HG02623 (cell line): ENCODE measurements around the gene MRPL42.
"Not testable (repeated sequence)": the region's sequence is repeated elsewhere in the genome, so short reads cannot be mapped to it uniquely, and the experiment has no call there.

Source experiments
- ATAC-seq: cut with Tn5 transposase; IDR thresholded peaks from one replicate; pipeline ENCODE4 v1.9.1; 2021; ENCODE audit warnings: moderate library complexity; ENCODE audit not compliant: unreplicated experiment

Gene MRPL42

DNA sequence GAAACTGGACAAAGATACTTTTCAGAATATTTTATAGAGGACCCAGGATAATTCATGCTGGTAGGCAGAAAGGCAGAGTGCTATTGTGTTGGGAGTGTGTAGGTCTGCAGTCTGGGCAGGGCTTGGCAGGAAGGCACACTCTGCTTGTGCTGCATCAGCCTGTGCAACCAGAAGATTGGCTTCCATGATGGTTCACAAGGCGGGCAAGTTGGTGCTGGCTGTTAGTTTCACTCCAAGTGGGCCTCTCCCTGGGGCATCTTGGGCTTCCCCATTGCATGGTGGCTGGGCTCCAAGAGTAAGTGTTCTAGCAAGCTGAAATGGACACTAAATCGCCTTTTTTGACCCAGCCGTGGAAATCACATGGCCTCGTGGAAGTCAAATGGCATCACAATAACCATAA lies 23.7 kb upstream of the MRPL42 start:
- ATAC-seq, result no peak

DNA sequence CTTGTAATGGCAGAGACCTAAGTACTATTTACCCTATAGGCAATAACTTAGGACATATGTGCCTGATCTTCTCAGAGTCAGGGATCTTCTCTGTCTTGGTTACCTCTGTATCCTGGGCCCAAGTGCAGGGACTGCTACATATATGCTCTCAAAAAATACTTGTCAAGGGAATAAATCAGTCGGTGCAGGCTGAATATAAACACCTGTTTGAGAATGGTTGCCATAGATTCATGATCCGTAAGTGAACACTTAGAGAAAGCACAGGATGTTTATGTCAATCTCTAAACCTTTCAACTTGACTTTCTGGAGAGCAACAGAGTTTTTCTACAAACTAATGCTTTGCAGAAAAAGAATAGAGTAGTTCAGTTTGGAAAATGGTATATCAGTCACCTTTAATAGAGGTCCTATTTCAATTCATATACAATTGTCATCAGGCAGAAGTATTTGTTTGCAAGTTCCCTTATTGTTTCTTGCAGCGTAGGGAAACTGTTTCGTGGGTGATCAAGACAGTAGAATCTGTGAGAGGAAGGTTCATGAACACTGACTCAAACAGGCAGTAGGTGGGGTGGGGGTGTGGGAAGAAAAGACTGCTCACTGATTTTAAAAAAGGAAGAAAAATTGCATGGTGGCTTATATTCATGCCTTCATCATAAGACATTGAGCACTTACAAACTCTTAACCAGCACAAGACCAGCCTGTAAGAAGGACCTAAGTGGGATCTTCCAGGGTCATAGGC lies 19.6 kb upstream of the MRPL42 start:
- ATAC-seq, result no peak

DNA sequence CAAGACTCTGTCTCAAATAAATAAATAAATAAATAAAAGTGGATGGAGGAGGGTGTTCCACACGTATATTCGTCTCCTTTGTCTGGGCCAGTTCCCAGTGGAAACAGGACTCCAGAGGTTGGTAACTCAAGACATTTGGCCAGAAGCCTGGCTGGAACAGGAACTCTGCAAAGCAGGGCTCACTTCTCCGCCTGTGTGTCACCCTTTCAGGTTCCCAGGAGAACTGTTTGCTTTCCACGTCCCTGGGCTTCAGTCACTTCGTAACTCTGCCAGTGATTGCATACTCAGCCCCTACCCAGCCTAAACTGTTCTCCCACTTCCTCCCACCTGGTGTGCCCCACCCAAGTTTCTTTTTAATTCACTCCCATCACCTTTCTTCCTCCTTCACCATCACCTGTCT lies 18.5 kb upstream of the MRPL42 start:
- no peak for ATAC-seq

DNA sequence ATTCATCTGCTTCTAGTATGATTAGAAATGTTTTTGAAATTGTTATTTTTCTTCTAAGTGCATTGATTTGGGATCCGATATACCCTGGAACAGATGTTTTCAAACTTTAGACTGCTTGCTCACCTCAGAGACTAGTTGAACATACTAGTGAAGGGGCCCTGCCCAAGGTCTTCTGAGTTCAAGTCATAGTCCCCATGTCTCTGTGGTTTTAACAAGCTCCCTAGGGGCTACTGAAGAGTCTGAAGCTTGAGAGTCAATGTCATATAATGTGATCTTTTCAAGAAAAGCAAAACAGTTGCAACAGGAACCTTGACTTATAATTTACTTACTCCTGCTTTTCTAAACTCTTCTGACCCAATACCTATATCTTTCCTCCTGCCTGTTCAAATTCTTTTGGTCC lies 18.0 kb upstream of the MRPL42 start:
- peak; percentile 68 for ATAC-seq

- ATAC-seq, result no peak
Measured at GRCh38 chr12:93451423-93452158, 15.7 kb upstream of the MRPL42 start.

DNA sequence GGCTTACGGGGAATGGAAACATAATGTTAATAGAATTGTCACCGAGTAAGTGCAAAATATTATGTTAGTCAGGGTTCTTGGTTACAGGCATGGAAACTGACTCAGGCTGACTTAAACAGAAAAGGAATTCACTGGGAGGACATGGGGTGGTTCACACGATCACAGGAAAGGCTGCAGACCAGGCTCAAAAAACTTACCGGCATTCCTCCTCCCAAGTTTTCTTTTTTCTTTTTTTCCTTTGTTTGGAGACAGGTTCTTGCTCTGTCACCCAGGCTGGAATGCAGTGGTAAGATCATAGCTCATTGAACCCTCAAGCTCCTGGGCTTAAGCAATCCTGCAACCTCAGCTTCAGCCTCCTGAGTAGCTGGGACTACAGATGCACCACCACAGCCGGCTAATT lies 13.7 kb upstream of the MRPL42 start:
- ATAC-seq, result no peak

DNA sequence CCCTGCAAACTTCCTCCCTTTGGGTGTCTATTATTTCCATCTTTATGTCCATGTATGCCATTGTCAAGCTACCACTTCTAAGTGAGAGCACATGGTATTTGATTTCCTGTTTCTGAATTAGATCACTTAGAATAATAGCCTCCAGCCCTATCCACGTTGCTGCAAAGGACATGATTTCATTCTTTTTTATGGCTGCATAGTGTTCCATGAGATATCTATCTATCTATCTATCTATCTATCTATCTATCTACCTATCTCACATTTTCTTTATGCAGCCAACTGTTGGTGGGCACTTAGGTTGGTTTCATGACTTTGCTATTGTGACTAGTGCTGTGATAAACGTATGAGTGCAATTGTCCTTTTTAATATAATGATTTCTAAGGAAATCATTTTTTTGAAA lies 11.2 kb upstream of the MRPL42 start:
- ATAC-seq, result no peak

DNA sequence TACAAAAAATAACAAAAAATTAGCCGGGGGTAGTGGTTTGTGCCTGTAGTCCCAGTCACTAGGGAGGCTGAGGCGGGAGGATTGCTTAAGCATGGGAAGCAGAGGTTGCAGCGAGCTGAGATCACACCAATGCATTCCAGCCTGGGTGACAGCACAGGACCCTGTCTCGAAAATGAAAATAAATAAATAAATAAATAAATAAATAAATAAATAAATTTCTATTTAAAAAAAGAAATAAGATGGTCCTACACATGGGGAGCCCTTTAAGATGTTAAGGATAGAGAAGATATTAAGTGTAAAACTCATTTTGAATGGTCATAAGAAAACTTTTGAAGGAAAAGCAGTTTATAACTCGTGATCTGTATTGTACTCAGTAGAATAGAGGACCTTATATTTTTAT lies 8.2 kb upstream of the MRPL42 start:
- ATAC-seq, result no peak

DNA sequence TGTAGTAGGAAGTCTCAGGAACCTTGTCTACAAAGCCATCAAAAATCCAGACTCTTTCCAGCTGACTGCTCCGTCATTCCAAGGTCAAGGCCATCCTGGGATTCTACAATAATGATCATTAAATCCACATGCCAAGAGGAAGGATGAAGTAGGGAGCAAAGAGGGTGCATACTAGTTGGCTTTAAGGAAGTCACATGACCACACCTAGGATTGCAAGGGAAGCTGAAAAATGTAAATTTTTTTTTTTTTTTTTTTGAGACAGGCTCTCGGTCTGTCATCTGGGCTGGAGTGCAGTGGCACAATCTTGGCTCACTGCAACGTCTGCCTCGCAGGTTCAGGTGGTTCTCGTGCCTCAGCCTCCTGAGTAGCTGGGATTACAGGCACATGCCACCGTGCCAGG lies 7.3 kb upstream of the MRPL42 start:
- no peak for ATAC-seq

DNA sequence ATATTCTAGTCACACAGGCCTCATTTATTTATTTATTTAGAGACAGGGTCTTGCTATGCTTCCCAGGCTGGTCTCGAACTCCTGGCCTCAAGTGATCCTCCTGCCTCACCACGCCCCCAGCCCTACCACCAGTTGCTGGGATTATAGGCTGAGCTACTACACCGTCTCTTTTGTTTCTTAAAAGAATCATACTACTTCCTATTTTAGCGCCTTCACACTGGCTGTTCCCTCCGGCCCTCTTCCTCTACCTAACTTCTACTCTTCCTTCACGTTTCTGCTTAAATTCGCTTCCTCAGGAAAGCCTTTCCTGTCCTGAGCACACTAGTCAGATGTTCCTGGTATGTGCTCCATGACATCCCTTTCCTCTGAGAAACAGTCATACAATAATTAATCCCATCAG lies 6.4 kb upstream of the MRPL42 start:
- ATAC-seq, result no peak

GRCh38 chr12:93461503-93461902 lies 5.8 kb upstream of the MRPL42 start:
- no peak for ATAC-seq

DNA sequence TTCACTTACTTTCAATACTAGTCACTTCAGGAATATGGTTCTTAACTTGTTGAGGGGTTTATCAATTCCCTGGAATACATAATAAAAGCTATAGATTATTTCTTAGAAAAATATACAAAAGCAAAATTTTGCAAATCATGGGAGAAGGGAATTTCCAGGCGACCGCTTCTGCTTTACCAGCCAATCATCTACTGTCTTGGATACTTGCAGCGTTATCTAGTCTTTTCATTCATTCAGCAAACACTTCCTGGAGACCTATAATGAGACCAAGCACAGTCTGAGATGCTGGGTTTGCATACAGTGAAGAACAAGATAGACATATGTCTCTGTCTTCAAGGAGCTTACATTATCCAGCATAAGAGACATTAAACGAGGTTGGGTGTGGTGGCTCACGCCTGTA lies 1.5 kb upstream of the MRPL42 start:
- no peak for ATAC-seq

DNA sequence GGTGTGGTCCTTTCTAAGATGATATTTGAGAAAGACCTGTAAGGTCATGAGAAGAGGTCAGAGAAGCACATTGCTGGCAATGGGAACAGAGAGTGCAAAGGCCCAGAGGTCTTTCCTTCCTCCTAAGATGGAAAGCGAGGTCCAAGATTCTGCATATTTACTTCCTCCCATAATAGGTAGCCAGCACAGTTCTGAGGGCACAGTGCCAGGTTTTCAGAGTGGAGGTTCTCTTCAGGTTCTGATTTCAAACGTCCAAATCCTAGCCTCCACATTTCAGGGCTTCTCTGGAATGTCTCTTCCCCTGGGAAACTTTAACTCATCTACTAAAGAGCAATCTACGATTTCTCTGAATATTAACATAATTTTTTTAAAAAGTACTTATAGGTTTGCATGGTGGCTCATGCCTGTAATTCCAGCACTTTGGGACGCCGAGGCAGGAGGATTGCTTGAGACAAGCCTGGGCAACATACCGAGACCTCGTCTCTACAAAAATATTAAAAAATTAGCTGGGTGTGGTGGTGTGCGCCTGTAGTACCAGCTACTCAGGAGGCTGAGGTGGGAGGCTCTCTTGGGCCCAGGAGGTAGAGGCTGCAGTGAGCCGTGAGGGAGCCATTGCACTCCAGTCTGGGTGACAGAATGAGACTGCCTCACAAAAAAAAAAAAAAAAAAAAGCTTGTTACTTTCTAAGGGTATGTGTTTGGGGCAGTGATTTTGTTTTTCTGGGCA lies 526 bp upstream of the MRPL42 start:
- ATAC-seq, result peak; percentile 3

GRCh38 chr12:93468008-93468371 lies 676 bp downstream of the MRPL42 start:
- ATAC-seq, result peak; percentile 10

- ATAC-seq, result no peak
Measured at GRCh38 chr12:93469386-93469785, 2.1 kb downstream of the MRPL42 start.

DNA sequence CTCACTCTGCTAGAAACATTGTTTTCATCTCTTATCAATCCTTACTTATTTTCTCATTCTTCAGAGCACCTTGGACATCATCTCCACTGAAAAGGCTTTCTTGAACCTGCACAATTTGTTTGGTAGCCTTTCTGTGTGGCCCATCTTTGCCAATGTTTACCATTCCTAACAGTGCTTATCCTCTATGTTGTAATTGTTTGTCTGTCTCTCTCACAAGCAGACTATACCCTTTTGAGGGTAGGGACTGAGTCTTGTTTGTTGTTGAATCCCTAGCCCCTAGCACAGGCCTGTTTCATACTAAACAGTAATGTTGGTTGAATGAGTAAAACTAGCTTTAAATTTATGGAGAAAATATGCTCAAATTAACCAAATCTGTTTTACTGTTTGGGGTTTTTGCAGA lies 9.2 kb downstream of the MRPL42 start:
- no peak for ATAC-seq

DNA sequence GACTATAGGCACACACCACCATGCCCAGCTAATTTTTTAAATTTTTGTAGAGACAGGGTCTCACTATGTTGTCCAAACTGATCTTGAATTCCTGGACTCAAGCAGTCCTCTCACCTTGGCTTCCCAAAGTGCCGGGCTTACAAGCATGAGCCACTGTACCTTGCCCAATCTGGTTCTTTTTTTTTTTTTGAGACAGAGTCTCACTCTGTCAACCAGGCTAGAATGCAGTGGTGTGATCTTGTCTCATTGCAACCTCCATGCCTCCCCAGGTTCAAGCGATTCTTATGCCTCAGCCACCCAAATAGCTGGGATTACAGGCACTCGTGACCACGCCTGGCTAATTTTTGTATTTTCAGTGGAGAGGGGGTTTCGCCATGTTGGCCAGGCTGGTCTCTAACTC lies 15.4 kb downstream of the MRPL42 start:
- ATAC-seq, result no peak

- no peak for ATAC-seq
Measured at GRCh38 chr12:93483151-93483807, 16.0 kb downstream of the MRPL42 start.

- ATAC-seq, result no peak
Measured at GRCh38 chr12:93484315-93484981, 17.1 kb downstream of the MRPL42 start.

DNA sequence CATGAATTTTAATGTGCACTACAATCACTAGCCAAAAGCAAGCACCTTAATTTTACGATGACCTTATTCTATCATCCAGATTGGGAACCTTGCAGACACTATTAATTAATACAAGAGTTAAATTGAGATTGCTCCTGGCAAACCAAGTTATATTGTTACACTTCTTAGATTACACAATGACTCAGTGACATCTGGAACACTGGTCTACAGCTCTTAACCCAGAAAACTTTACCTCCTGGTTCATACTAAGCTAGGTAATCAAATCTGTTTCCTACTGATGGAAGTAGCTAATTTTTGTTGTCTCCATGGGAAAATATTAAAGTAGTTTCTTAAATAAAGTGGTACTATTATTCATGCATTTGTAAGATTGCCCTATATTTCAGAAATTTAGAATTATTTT lies 25.5 kb downstream of the MRPL42 start:
- not testable (repeated sequence) for ATAC-seq

DNA sequence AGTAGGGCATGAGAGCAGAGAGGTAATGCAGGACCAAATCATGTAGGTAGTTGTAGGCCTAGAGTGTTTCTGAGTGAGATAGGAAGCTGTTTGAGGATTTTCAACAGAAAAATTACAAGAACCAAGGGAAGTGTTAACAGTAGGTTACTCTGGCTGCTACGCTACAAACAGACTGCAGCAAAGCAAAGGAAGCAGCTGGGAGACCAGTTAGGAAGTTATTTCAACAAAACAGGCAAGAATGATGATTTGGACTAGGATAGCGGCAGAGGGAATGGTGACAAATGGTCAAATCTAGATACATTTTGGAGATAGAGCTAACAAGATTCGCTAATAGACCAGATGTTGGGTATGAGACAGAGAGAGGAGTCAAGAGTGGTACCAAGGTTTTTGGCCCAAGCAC lies 26.8 kb downstream of the MRPL42 start:
- no peak for ATAC-seq
